ENCODE data around the gene STN1. TPM values are rescaled to one million over a fixed set of nuclear protein-coding genes. Genes with fewer than 3 reads are reported as not detected.

The STN1 gene
- total RNA-seq, 2 donors from 2014 or later, result 13.5 to 19.9 TPM

GRCh38 chr10:103885617-103886016 is 32.4 kb downstream of the STN1 start:
- DNase-seq, result no peak
- Mint-ChIP-seq H3K4me1 (peaks cover 6% of the 10 kb centered on the region), H3K27me3 (ENCODE audit: insufficient read depth) (no peaks in the 10 kb centered on the region), H3K36me3 (ENCODE audit: low read depth) (peaks cover 10% of the 10 kb centered on the region), H3K9me3 (no peaks in the 10 kb centered on the region), H3K27ac (no peak overlapping the region), H3K4me3 (no peak overlapping the region)
- TF ChIP-seq, protein P1, sequence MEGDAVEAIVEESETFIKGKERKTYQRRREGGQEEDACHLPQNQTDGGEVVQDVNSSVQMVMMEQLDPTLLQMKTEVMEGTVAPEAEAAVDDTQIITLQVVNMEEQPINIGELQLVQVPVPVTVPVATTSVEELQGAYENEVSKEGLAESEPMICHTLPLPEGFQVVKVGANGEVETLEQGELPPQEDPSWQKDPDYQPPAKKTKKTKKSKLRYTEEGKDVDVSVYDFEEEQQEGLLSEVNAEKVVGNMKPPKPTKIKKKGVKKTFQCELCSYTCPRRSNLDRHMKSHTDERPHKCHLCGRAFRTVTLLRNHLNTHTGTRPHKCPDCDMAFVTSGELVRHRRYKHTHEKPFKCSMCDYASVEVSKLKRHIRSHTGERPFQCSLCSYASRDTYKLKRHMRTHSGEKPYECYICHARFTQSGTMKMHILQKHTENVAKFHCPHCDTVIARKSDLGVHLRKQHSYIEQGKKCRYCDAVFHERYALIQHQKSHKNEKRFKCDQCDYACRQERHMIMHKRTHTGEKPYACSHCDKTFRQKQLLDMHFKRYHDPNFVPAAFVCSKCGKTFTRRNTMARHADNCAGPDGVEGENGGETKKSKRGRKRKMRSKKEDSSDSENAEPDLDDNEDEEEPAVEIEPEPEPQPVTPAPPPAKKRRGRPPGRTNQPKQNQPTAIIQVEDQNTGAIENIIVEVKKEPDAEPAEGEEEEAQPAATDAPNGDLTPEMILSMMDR (conservative IDR thresholded peaks at IDR 0.05), result no peak
- Histone ChIP-seq H3K36me3 (ENCODE audit: control insufficient read depth, insufficient read depth, low read length) (no peaks in the 10 kb centered on the region), H3K9ac (ENCODE audit: extremely low read depth, low read length, poor library complexity, severe bottlenecking) (no peak overlapping the region), H3K4me3 (ENCODE audit: low read length) (no peak overlapping the region), H3K27ac (ENCODE audit: low read depth, low read length) (no peak overlapping the region), H3K9me3 (ENCODE audit: control insufficient read depth, low read length) (no peaks in the 10 kb centered on the region), H3K27me3 (ENCODE audit: control insufficient read depth, insufficient read depth, low read length, poor library complexity, severe bottlenecking) (no peaks in the 10 kb centered on the region), H3K4me1 (ENCODE audit: control insufficient read depth, insufficient read depth, low read length) (no peaks in the 10 kb centered on the region)
- WGBS, 2 experiments (ENCODE audit: insufficient coverage in 1 of 2, insufficient read length in 1 of 2), result 63 to 89% methylated on average over 2 to 6 of the region's 6 CpGs

GRCh38 chr10:103884681-103885139 is 33.3 kb downstream of the STN1 start:
- H3K9me3 ChIP-seq (ENCODE audit: control insufficient read depth, low read length), result no peaks in the 10 kb centered on the region
- no peaks in the 10 kb centered on the region for H3K27me3 ChIP-seq (ENCODE audit: control insufficient read depth, insufficient read depth, low read length, poor library complexity, severe bottlenecking)
- H3K4me3 ChIP-seq (ENCODE audit: low read length), result no peak overlapping the region
- no peak overlapping the region for H3K9ac ChIP-seq (ENCODE audit: extremely low read depth, low read length, poor library complexity, severe bottlenecking)
- peaks cover 11% of the 10 kb centered on the region for H3K36me3 Mint-ChIP-seq (ENCODE audit: low read depth)
- 27 to 61% methylated on average over 2 to 3 of the region's 3 CpGs for WGBS, 2 experiments (ENCODE audit: insufficient coverage in 1 of 2, insufficient read length in 1 of 2)
- H3K27me3 Mint-ChIP-seq (ENCODE audit: insufficient read depth), result no peaks in the 10 kb centered on the region
- peak; percentile 84 for DNase-seq
- no peaks in the 10 kb centered on the region for H3K9me3 Mint-ChIP-seq
- H3K4me1 ChIP-seq (ENCODE audit: control insufficient read depth, insufficient read depth, low read length), result no peaks in the 10 kb centered on the region
- no peak overlapping the region for H3K4me3 Mint-ChIP-seq
- peaks cover 3% of the 10 kb centered on the region for H3K4me1 Mint-ChIP-seq
- no peaks in the 10 kb centered on the region for H3K36me3 ChIP-seq (ENCODE audit: control insufficient read depth, insufficient read depth, low read length)
- no peak overlapping the region for H3K27ac ChIP-seq (ENCODE audit: low read depth, low read length)
- no peak overlapping the region for H3K27ac Mint-ChIP-seq
- TF ChIP-seq, protein P1 (conservative IDR thresholded peaks at IDR 0.05), result peak; percentile 87

- Mint-ChIP-seq H3K27ac (no peak overlapping the region), H3K4me3 (no peak overlapping the region), H3K9me3 (no peaks in the 10 kb centered on the region), H3K36me3 (ENCODE audit: low read depth) (peaks cover 19% of the 10 kb centered on the region), H3K4me1 (peaks cover 3% of the 10 kb centered on the region), H3K27me3 (ENCODE audit: insufficient read depth) (no peaks in the 10 kb centered on the region)
- TF ChIP-seq, protein P1 (conservative IDR thresholded peaks at IDR 0.05), result no peak
- H3K9me3 ChIP-seq (ENCODE audit: control insufficient read depth, low read length), result no peaks in the 10 kb centered on the region
- H3K9ac ChIP-seq (ENCODE audit: extremely low read depth, low read length, poor library complexity, severe bottlenecking), result no peak overlapping the region
- H3K27me3 ChIP-seq (ENCODE audit: control insufficient read depth, insufficient read depth, low read length, poor library complexity, severe bottlenecking), result no peaks in the 10 kb centered on the region
- DNase-seq, result no peak
- WGBS, 2 experiments (ENCODE audit: insufficient coverage in 1 of 2, insufficient read length in 1 of 2), result 94 to 97% methylated on average over 6 to 8 of the region's 8 CpGs
- no peaks in the 10 kb centered on the region for H3K4me1 ChIP-seq (ENCODE audit: control insufficient read depth, insufficient read depth, low read length)
- no peaks in the 10 kb centered on the region for H3K36me3 ChIP-seq (ENCODE audit: control insufficient read depth, insufficient read depth, low read length)
- no peak overlapping the region for H3K4me3 ChIP-seq (ENCODE audit: low read length)
- H3K27ac ChIP-seq (ENCODE audit: low read depth, low read length), result no peak overlapping the region
These were observed 35.5 kb downstream of the STN1 start for GRCh38 chr10:103882285-103883007.
